Natural killer cell (primary cell): ENCODE measurements around the gene PSAT1. TPM values are rescaled to one million over a fixed set of nuclear protein-coding genes. Genes with fewer than 3 reads are reported as not detected.

Experiments
- ATAC-seq, 3 donors: fragments of 150-1000 bp in 2 of 3; fragments of 200-7000 bp in 1 of 3; cut with Tn5 transposase; 1 replicate in 1 of 3; 2 replicates in 2 of 3; pipeline ENCODE4 v1.10.0; 2021; ENCODE audit warnings: mild to moderate bottlenecking in 2 of 3, moderate library complexity in 2 of 3
- DNase-seq, 2 donors: peaks; one replicate each; pipeline versions ENCODE4 v3.0.0 to v3.0.0-alpha.2; 2013 to 2021; ENCODE audit warnings: mixed read lengths in 1 of 2
- H3K27ac ChIP-seq: one replicate; pipeline ENCODE4 v1.5.1; 2013; ENCODE audit warnings: mild to moderate bottlenecking, low read length
- H3K27me3 ChIP-seq: one replicate; pipeline ENCODE4 v1.6.1; 2013; ENCODE audit warnings: low read length; ENCODE audit not compliant: control insufficient read depth, insufficient read depth
- H3K36me3 ChIP-seq: one replicate; pipeline ENCODE4 v1.6.1; 2013; ENCODE audit warnings: low read length; ENCODE audit not compliant: control insufficient read depth, insufficient read depth
- H3K4me1 ChIP-seq: one replicate; pipeline ENCODE4 v1.6.1; 2013; ENCODE audit warnings: low read length; ENCODE audit not compliant: control insufficient read depth, insufficient read depth
- H3K4me3 ChIP-seq: one replicate; pipeline ENCODE4 v1.5.1; 2013; ENCODE audit warnings: low read length
- H3K9me3 ChIP-seq: one replicate; pipeline ENCODE4 v1.6.1; 2013; ENCODE audit warnings: low read length; ENCODE audit not compliant: control insufficient read depth, insufficient read depth
- H3K27ac Mint-ChIP-seq, 2 donors: one replicate each; pipeline ENCODE4 v1.8.0; 2022; ENCODE audit warnings: mild to moderate bottlenecking in 2 of 2, mixed read lengths in 2 of 2, moderate library complexity in 1 of 2
- H3K27me3 Mint-ChIP-seq, 2 donors: one replicate each; pipeline ENCODE4 v1.8.0; 2022; ENCODE audit warnings: low read depth in 2 of 2, mixed read lengths in 2 of 2
- H3K36me3 Mint-ChIP-seq: one replicate; pipeline ENCODE4 v1.8.0; 2022; ENCODE audit warnings: mixed read lengths
- H3K4me1 Mint-ChIP-seq, 2 donors: one replicate each; pipeline ENCODE4 v1.8.0; 2022; ENCODE audit warnings: mixed read lengths in 2 of 2
- H3K4me3 Mint-ChIP-seq: one replicate; pipeline ENCODE4 v1.8.0; 2022; ENCODE audit warnings: mild to moderate bottlenecking, moderate library complexity, mixed read lengths
- H3K9me3 Mint-ChIP-seq, 2 donors: one replicate each; pipeline ENCODE4 v1.8.0; 2022; ENCODE audit warnings: mixed read lengths in 2 of 2
- WGBS: methylation state at CpG from one replicate; pipeline ENCODE4 v1.1.7; 2013; ENCODE audit warnings: missing lambda C conversion rate; ENCODE audit not compliant: insufficient coverage; 5-methylcytosine and 5-hydroxymethylcytosine counted together
- intact Hi-C: fragments of 100-400 bp; cut with micrococcal nuclease; formaldehyde crosslinking; loops from one replicate; pipeline ENCODE4 v1.14.2; 2022
- total RNA-seq, 4 donors: library from RNA; stranded (reverse); fragments of 120-200 nt in 1 of 4; gene quantifications; one replicate each; pipeline versions ENCODE4 v1.2.3 to v1.2.4, GENCODE V29; 2013 to 2022
- TF ChIP-seq, protein P1 (sequence below): fragments of 200-600 bp; IDR thresholded peaks from one replicate; pipeline ENCODE4 v1.8.0; 2022; ENCODE audit warnings: antibody characterized with exemption

The PSAT1 gene
- total RNA-seq, 3 donors from 2014 or later (not counting 1 experiment from before 2014, with no cell fraction given) = 1.1 to 3.3 (median 2.3) TPM

DNA sequence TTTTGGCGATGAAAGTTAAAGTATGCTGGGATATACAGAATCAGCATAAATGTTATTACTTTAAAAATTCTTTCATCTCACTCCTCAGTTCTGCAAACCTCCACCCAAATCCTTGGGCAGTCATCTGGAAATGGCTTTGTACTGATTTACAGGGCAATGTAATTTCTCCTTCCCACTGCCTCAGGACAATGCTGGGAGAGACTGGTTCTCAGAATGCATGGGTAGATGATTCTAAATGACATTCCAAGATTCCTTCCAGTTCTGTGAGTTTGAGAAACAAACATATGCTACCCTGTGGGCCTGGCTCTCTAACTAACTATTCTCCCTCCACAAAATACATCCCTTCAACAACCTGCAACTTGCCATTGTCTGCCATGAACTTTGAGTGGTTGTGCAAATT, 7.5 kb upstream of the PSAT1 start:
- no peaks in the 10 kb centered on the region for H3K9me3 ChIP-seq
- H3K9me3 Mint-ChIP-seq = no peaks in the 10 kb centered on the region
- H3K36me3 Mint-ChIP-seq = no peaks in the 10 kb centered on the region
- no peaks in the 10 kb centered on the region for H3K4me1 ChIP-seq
- no peaks in the 10 kb centered on the region for H3K27me3 ChIP-seq
- no peak overlapping the region for H3K27ac Mint-ChIP-seq
- DNase-seq (no peak), ATAC-seq (no peak)
- TF ChIP-seq, protein P1, sequence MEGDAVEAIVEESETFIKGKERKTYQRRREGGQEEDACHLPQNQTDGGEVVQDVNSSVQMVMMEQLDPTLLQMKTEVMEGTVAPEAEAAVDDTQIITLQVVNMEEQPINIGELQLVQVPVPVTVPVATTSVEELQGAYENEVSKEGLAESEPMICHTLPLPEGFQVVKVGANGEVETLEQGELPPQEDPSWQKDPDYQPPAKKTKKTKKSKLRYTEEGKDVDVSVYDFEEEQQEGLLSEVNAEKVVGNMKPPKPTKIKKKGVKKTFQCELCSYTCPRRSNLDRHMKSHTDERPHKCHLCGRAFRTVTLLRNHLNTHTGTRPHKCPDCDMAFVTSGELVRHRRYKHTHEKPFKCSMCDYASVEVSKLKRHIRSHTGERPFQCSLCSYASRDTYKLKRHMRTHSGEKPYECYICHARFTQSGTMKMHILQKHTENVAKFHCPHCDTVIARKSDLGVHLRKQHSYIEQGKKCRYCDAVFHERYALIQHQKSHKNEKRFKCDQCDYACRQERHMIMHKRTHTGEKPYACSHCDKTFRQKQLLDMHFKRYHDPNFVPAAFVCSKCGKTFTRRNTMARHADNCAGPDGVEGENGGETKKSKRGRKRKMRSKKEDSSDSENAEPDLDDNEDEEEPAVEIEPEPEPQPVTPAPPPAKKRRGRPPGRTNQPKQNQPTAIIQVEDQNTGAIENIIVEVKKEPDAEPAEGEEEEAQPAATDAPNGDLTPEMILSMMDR = no peak
- intact Hi-C loops = no loop called here
- H3K27me3 Mint-ChIP-seq = no peaks in the 10 kb centered on the region
- no CpG with 5 or more reads among the region's 1 CpG for WGBS
- H3K4me1 Mint-ChIP-seq = peaks cover 4 to 15% of the 10 kb centered on the region in 2 donors
- no peak overlapping the region for H3K4me3 ChIP-seq
- no peaks in the 10 kb centered on the region for H3K36me3 ChIP-seq
- no peak overlapping the region for H3K27ac ChIP-seq
- H3K4me3 Mint-ChIP-seq = no peak overlapping the region

GRCh38 chr9:78291240-78291925, 5.5 kb upstream of the PSAT1 start:
- ATAC-seq (no peak), DNase-seq (no peak)
- no peaks in the 10 kb centered on the region for H3K36me3 Mint-ChIP-seq
- peaks cover 3% of the 10 kb centered on the region for H3K4me1 ChIP-seq
- intact Hi-C loops = no loop called here
- TF ChIP-seq, protein P1 = no peak
- no peaks in the 10 kb centered on the region for H3K9me3 ChIP-seq
- H3K4me3 Mint-ChIP-seq = no peak overlapping the region
- H3K9me3 Mint-ChIP-seq = no peaks in the 10 kb centered on the region
- H3K36me3 ChIP-seq = no peaks in the 10 kb centered on the region
- H3K27me3 Mint-ChIP-seq = peaks cover 0 to 3% of the 10 kb centered on the region in 2 donors
- H3K4me1 Mint-ChIP-seq = peaks cover 8 to 14% of the 10 kb centered on the region in 2 donors
- H3K27ac Mint-ChIP-seq = no peak overlapping the region
- H3K27ac ChIP-seq = no peak overlapping the region
- WGBS = 92% methylated on average over 8 of the region's 8 CpGs
- no peaks in the 10 kb centered on the region for H3K27me3 ChIP-seq
- H3K4me3 ChIP-seq = no peak overlapping the region

GRCh38 chr9:78292026-78292425, 4.9 kb upstream of the PSAT1 start:
- H3K4me1 ChIP-seq = peaks cover 10% of the 10 kb centered on the region
- WGBS = 63% methylated on average over 4 of the region's 6 CpGs
- no peaks in the 10 kb centered on the region for H3K9me3 ChIP-seq
- Mint-ChIP-seq H3K36me3 (no peaks in the 10 kb centered on the region), H3K9me3 (no peaks in the 10 kb centered on the region), H3K4me1 (peaks cover 14 to 15% of the 10 kb centered on the region in 2 donors), H3K27ac (no peak overlapping the region), H3K4me3 (no peak overlapping the region), H3K27me3 (peaks cover 0 to 4% of the 10 kb centered on the region in 2 donors)
- no peaks in the 10 kb centered on the region for H3K27me3 ChIP-seq
- intact Hi-C loops = no loop called here
- H3K36me3 ChIP-seq = no peaks in the 10 kb centered on the region
- TF ChIP-seq, protein P1 = no peak
- no peak overlapping the region for H3K27ac ChIP-seq
- H3K4me3 ChIP-seq = no peak overlapping the region
- DNase-seq (no peak), ATAC-seq (no peak)
